ENCODE measurements around the gene FAM81A.

DNA sequence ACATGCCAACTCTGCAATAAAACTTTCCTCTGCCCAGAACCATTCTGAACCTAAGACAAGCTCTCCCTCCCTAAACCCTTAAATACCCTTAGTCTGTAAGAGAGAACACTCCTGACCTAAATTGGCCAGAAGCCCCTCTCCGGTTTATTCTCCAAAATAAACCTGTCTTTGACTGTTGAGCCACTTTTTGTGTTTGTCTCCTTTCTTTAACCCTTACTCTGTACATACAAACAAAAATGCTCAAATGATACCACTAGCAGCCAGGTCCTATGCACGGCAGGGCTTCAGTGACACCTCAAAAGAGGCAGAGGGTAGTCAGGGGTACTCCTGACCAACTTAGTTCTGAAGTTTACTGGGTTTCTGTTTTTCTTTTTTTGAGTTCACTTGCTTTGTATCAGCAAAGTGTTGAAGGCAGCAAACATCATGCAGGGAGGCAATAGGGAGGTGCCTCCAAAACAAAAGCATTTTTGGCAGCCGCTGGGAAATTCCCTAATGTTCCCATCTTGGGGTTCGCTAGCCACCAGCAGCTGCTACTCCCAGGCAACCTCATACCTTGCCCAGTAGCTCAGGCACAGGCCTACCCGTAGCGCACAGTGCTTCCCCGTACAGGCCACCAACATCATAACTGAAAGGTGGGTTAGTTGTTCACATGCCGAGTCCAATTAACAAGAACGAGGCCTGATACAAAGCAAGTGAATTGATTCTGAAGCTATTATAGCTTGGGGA is 110.7 kb downstream of the FAM81A start:
- TF ChIP-seq, protein P1, sequence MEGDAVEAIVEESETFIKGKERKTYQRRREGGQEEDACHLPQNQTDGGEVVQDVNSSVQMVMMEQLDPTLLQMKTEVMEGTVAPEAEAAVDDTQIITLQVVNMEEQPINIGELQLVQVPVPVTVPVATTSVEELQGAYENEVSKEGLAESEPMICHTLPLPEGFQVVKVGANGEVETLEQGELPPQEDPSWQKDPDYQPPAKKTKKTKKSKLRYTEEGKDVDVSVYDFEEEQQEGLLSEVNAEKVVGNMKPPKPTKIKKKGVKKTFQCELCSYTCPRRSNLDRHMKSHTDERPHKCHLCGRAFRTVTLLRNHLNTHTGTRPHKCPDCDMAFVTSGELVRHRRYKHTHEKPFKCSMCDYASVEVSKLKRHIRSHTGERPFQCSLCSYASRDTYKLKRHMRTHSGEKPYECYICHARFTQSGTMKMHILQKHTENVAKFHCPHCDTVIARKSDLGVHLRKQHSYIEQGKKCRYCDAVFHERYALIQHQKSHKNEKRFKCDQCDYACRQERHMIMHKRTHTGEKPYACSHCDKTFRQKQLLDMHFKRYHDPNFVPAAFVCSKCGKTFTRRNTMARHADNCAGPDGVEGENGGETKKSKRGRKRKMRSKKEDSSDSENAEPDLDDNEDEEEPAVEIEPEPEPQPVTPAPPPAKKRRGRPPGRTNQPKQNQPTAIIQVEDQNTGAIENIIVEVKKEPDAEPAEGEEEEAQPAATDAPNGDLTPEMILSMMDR (optimal IDR thresholded peaks at IDR 0.05 in 1 of 3, IDR thresholded peaks at IDR 0.05 in 1 of 3, conservative IDR thresholded peaks at IDR 0.05 in 1 of 3; ENCODE audit: extremely low read depth in 1 of 3, insufficient read depth in 2 of 3, low read length in 3 of 3) = no peak
- no peak for TF ChIP-seq EZH2 (IDR thresholded peaks at IDR 0.05; ENCODE audit: low read length)
